ENCODE data around the gene HNRNPU. TPM values are rescaled to one million over a fixed set of nuclear protein-coding genes. Genes with fewer than 3 reads are reported as not detected.

The HNRNPU gene
- total and polyA plus RNA-seq, 2 of the 13 experiments (the other 11 are each of a cell fraction or from before 2014, with no cell fraction given) = 101 to 508 TPM

DNA sequence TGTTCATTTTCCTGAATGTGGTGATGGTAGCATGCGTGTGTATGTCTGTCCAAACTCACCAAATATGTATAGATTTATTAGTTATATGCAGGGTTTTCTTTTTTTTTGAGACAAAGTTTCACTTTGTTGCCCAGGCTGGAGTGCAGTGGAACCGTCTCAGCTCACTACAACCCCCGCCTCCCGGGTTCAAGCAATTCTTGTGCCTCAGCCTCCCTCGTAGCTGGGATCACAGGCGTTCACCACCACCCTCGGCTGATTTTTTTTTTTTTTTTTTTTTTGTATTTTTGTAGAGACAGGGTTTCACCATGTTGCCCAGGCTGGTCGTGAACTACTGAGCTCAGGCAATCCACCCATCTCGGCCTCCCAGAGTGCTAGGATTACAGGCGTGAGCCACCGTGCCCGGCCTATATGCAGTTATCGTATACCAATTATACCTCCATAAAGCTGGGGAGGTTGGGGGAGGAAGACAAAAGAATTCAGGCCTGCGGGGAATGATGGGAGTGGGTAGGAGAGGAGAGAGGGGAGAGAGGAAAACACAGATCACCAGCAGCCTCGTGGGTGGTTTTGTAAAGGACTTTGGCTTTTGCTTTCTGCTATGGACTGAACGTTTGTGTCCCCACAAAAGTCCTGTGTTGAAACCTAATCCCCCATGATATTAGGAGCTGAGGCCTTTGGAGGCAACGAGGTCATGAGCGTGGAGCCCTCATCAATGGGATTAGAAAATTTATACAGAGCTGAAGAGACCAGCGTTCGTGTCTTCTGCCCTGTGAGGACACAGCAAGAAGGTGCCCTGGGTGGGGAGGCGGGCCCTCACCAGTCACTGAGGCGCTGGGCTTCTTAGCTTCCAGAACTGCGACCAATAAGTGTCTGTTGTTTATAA lies 4.4 kb upstream of the HNRNPU start (continued):
- TF ChIP-seq, protein P1, sequence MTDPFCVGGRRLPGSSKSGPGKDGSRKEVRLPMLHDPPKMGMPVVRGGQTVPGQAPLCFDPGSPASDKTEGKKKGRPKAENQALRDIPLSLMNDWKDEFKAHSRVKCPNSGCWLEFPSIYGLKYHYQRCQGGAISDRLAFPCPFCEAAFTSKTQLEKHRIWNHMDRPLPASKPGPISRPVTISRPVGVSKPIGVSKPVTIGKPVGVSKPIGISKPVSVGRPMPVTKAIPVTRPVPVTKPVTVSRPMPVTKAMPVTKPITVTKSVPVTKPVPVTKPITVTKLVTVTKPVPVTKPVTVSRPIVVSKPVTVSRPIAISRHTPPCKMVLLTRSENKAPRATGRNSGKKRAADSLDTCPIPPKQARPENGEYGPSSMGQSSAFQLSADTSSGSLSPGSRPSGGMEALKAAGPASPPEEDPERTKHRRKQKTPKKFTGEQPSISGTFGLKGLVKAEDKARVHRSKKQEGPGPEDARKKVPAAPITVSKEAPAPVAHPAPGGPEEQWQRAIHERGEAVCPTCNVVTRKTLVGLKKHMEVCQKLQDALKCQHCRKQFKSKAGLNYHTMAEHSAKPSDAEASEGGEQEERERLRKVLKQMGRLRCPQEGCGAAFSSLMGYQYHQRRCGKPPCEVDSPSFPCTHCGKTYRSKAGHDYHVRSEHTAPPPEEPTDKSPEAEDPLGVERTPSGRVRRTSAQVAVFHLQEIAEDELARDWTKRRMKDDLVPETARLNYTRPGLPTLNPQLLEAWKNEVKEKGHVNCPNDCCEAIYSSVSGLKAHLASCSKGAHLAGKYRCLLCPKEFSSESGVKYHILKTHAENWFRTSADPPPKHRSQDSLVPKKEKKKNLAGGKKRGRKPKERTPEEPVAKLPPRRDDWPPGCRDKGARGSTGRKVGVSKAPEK (CRISPR knock-in tag; IDR thresholded peaks at IDR 0.05; ENCODE audit: borderline replicate concordance) = no peak
- no peak for TF ChIP-seq IRF2 (CRISPR knock-in tag; IDR thresholded peaks at IDR 0.05)
- TF ChIP-seq ZNF350 (CRISPR knock-in tag; IDR thresholded peaks at IDR 0.05; ENCODE audit: borderline replicate concordance, low read depth) = peak; percentile 22; the same call in 1 of the 2 replicates
- TF ChIP-seq, protein P2, sequence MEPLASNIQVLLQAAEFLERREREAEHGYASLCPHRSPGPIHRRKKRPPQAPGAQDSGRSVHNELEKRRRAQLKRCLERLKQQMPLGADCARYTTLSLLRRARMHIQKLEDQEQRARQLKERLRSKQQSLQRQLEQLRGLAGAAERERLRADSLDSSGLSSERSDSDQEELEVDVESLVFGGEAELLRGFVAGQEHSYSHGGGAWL (CRISPR knock-in tag; IDR thresholded peaks at IDR 0.05) = no peak
- no peak for TF ChIP-seq ZBTB20 (CRISPR knock-in tag; IDR thresholded peaks at IDR 0.05; ENCODE audit: borderline replicate concordance, low read depth)
- no peak for TF ChIP-seq TOE1 (CRISPR knock-in tag; IDR thresholded peaks at IDR 0.05)
- TF ChIP-seq KLF11 (CRISPR knock-in tag; IDR thresholded peaks at IDR 0.05) = no peak
- TF ChIP-seq HMG20A (CRISPR knock-in tag; IDR thresholded peaks at IDR 0.05; ENCODE audit: borderline replicate concordance) = no peak
- no peak for TF ChIP-seq CBFB (CRISPR knock-in tag; IDR thresholded peaks at IDR 0.05)
- TF ChIP-seq, protein P3, sequence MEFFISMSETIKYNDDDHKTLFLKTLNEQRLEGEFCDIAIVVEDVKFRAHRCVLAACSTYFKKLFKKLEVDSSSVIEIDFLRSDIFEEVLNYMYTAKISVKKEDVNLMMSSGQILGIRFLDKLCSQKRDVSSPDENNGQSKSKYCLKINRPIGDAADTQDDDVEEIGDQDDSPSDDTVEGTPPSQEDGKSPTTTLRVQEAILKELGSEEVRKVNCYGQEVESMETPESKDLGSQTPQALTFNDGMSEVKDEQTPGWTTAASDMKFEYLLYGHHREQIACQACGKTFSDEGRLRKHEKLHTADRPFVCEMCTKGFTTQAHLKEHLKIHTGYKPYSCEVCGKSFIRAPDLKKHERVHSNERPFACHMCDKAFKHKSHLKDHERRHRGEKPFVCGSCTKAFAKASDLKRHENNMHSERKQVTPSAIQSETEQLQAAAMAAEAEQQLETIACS (CRISPR knock-in tag; IDR thresholded peaks at IDR 0.05) = 0 out of 2 replicates have a peak, but pooled peaks have one; percentile 21
- TF ChIP-seq, protein P4, sequence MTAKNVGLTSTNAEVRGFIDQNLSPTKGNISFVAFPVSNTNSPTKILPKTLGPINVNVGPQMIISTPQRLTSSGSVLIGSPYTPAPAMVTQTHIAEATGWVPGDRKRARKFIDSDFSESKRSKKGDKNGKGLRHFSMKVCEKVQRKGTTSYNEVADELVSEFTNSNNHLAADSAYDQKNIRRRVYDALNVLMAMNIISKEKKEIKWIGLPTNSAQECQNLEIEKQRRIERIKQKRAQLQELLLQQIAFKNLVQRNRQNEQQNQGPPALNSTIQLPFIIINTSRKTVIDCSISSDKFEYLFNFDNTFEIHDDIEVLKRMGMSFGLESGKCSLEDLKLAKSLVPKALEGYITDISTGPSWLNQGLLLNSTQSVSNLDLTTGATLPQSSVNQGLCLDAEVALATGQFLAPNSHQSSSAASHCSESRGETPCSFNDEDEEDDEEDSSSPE (CRISPR knock-in tag; IDR thresholded peaks at IDR 0.05) = no peak
- TF ChIP-seq, protein P5, sequence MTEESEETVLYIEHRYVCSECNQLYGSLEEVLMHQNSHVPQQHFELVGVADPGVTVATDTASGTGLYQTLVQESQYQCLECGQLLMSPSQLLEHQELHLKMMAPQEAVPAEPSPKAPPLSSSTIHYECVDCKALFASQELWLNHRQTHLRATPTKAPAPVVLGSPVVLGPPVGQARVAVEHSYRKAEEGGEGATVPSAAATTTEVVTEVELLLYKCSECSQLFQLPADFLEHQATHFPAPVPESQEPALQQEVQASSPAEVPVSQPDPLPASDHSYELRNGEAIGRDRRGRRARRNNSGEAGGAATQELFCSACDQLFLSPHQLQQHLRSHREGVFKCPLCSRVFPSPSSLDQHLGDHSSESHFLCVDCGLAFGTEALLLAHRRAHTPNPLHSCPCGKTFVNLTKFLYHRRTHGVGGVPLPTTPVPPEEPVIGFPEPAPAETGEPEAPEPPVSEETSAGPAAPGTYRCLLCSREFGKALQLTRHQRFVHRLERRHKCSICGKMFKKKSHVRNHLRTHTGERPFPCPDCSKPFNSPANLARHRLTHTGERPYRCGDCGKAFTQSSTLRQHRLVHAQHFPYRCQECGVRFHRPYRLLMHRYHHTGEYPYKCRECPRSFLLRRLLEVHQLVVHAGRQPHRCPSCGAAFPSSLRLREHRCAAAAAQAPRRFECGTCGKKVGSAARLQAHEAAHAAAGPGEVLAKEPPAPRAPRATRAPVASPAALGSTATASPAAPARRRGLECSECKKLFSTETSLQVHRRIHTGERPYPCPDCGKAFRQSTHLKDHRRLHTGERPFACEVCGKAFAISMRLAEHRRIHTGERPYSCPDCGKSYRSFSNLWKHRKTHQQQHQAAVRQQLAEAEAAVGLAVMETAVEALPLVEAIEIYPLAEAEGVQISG (CRISPR knock-in tag; IDR thresholded peaks at IDR 0.05) = peak; percentile 7; the same call in 1 of the 2 replicates
- TF ChIP-seq, protein P6, sequence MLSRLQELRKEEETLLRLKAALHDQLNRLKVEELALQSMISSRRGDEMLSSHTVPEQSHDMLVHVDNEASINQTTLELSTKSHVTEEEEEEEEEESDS (CRISPR knock-in tag; IDR thresholded peaks at IDR 0.05; ENCODE audit: borderline replicate concordance) = no peak
- TF ChIP-seq, protein P7, sequence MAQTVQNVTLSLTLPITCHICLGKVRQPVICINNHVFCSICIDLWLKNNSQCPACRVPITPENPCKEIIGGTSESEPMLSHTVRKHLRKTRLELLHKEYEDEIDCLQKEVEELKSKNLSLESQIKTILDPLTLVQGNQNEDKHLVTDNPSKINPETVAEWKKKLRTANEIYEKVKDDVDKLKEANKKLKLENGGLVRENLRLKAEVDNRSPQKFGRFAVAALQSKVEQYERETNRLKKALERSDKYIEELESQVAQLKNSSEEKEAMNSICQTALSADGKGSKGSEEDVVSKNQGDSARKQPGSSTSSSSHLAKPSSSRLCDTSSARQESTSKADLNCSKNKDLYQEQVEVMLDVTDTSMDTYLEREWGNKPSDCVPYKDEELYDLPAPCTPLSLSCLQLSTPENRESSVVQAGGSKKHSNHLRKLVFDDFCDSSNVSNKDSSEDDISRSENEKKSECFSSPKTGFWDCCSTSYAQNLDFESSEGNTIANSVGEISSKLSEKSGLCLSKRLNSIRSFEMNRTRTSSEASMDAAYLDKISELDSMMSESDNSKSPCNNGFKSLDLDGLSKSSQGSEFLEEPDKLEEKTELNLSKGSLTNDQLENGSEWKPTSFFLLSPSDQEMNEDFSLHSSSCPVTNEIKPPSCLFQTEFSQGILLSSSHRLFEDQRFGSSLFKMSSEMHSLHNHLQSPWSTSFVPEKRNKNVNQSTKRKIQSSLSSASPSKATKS (CRISPR knock-in tag; IDR thresholded peaks at IDR 0.05) = 0 out of 2 replicates have a peak, but pooled peaks have one; percentile 24
- TF ChIP-seq TCF7 (IDR thresholded peaks at IDR 0.05; ENCODE audit: low read depth) = no peak
- no peak for TF ChIP-seq MTA1 (CRISPR knock-in tag; IDR thresholded peaks at IDR 0.05; ENCODE audit: borderline replicate concordance)

Data from HepG2 (cell line).